Thyroid gland (tissue), 4 donors: ENCODE data around the gene LIPM.

Source experiments
- CTCF ChIP-seq, 6 experiments: fragments of 200-600 bp in 3 of 6; fragments of 450-650 bp in 3 of 6; sonication (generic) in 3 of 6; IDR thresholded peaks; one replicate each; pipeline ENCODE4 v1.5.1; 2016 to 2019; ENCODE audit warnings: antibody characterized with exemption in 6 of 6, mild to moderate bottlenecking in 2 of 6, inconsistent platforms in 1 of 6, moderate library complexity in 1 of 6
- POLR2A ChIP-seq, 2 donors: fragments of 450-650 bp; IDR thresholded peaks; one replicate each; pipeline ENCODE4 v1.6.1; 2017; ENCODE audit warnings: antibody characterized with exemption in 2 of 2, mild to moderate bottlenecking in 2 of 2, moderate library complexity in 1 of 2

GRCh38 chr10:88786032-88786770, 16.3 kb upstream of the LIPM start:
- TF ChIP-seq POLR2A (IDR thresholded peaks at IDR 0.05): no peak
- no peak for TF ChIP-seq CTCF (IDR thresholded peaks at IDR 0.05)
